Neural progenitor cell (in vitro differentiated cells): ENCODE results near the gene H2BK1.

ENCODE experiments used
- EZH2 ChIP-seq: fragments of 200-600 bp; sonication (generic); IDR thresholded peaks from 2 replicates; pipeline ENCODE4 v1.6.1; 2017; ENCODE audit warnings: antibody characterized with exemption, mild to moderate bottlenecking, moderate library complexity
- EZH2phosphoT487 ChIP-seq: fragments of 200-600 bp; sonication (generic); IDR thresholded peaks from 2 replicates; pipeline ENCODE4 v1.6.1; 2017; ENCODE audit warnings: antibody characterized with exemption

- TF ChIP-seq EZH2: no peak
- TF ChIP-seq EZH2phosphoT487: no peak
These were observed 22.7 kb downstream of the H2BK1 start for GRCh38 chr7:151187409-151188251.
